Ovary (tissue), 3 donors: Measurements from ENCODE around the gene SMIM44.

Source experiments
- EP300 ChIP-seq: sonication (generic); formaldehyde crosslinking; IDR thresholded peaks from one replicate; pipeline ENCODE4 v1.6.1; 2017; ENCODE audit warnings: antibody characterized with exemption
- POLR2A ChIP-seq: fragments of 450-650 bp; IDR thresholded peaks from one replicate; pipeline ENCODE4 v1.6.1; 2017; ENCODE audit warnings: antibody characterized with exemption, mild to moderate bottlenecking, moderate library complexity
- TF ChIP-seq, protein P1 (sequence below), 3 donors: fragments of 450-650 bp in 2 of 3; fragments of 200-600 bp in 1 of 3; IDR thresholded peaks; one replicate each; pipeline versions ENCODE4 v1.5.1 to v1.8.0; 2016 to 2022; ENCODE audit warnings: antibody characterized with exemption in 3 of 3, mild to moderate bottlenecking in 1 of 3
- donor health status: DM: no; HTN: no; CAD: no.

GRCh38 chr19:3504735-3505134 lies 21.5 kb upstream of the SMIM44 start:
- no peak for TF ChIP-seq POLR2A
- TF ChIP-seq, protein P1, sequence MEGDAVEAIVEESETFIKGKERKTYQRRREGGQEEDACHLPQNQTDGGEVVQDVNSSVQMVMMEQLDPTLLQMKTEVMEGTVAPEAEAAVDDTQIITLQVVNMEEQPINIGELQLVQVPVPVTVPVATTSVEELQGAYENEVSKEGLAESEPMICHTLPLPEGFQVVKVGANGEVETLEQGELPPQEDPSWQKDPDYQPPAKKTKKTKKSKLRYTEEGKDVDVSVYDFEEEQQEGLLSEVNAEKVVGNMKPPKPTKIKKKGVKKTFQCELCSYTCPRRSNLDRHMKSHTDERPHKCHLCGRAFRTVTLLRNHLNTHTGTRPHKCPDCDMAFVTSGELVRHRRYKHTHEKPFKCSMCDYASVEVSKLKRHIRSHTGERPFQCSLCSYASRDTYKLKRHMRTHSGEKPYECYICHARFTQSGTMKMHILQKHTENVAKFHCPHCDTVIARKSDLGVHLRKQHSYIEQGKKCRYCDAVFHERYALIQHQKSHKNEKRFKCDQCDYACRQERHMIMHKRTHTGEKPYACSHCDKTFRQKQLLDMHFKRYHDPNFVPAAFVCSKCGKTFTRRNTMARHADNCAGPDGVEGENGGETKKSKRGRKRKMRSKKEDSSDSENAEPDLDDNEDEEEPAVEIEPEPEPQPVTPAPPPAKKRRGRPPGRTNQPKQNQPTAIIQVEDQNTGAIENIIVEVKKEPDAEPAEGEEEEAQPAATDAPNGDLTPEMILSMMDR (IDR thresholded peaks at IDR 0.05) = no peak
- TF ChIP-seq EP300 = no peak
